Astrocyte of the hippocampus (primary cell): ENCODE measurements around the gene SDHAF4.
"Not testable (repeated sequence)": the region's sequence is repeated elsewhere in the genome, so short reads cannot be mapped to it uniquely, and the experiment has no call there.

Source experiments
- DNase-seq: peaks from one replicate; pipeline ENCODE4 v3.0.0; 2011; ENCODE audit warnings: low read depth, low spot score

SDHAF4 gene

DNA sequence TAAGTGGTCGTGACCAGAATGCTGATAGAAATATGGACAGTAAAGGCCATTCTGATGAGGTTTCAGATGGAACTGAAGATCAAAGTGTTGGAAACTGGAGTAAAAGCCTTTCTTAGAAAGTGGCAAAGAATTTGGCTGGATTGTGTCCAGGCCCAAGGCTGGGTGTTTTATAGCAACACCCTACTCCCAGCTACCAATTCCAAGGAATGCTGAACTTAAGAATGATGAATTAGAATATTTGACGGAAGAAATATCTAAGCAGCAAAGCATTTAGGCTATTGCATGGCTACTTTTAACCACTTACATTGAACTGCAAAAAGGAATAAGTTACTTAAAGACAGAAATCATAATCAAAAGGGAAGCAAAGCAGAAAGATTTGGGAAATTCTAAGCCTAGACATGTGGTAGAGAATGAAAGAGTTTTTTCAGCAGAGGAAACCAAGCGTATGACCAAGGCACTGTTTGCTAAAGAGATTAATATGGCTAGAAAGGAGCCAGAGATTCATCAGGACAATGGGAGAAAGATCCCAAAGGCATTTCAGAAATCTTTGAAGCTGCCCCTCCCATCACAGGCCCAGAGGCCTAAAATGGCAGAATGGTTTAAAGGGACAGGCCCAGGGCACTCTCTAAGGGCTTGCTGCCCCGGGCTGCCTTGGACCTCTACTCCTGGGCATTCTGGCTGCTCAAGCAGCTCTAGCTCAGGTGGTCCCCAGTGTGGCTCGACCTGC is 25.8 kb downstream of the SDHAF4 start:
- peak; percentile 56 for DNase-seq

DNA sequence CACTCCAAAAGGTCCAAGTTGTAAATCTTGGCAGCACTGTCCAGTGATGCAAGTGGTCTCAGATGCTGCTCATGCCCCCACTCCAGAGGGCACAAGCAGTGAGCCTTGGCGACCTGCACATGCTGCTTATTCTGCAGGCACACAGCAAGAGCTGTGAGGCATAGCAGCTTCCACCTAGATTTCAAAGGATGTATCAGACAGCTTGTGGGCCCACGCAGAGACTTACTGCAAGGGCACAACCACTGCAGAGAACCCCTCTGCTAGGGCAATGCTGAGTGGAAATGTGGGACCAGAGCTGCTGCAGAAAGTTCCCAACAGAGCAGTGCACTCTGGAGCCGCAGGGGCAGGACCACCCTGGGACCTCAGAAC is 26.4 kb downstream of the SDHAF4 start:
- no peak for DNase-seq

DNA sequence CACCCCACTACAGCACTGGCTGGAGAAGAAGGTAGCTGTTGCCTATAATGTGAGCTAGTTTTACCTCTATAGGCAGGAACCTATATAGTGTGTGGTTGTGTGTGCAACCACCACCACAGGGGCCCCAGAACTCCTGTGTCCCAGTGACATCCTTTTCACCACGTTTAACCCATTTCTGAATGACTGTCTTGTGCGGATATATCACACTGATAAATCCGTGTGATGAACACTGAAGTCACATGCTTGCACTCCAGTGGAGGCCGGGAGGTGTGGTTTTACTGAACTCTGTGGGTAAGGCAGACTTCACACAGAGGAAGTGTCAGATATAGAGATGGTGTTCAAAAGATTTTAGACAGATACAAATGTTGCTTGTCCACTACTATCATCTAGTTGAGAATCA is 32.5 kb downstream of the SDHAF4 start:
- DNase-seq = no peak

DNA sequence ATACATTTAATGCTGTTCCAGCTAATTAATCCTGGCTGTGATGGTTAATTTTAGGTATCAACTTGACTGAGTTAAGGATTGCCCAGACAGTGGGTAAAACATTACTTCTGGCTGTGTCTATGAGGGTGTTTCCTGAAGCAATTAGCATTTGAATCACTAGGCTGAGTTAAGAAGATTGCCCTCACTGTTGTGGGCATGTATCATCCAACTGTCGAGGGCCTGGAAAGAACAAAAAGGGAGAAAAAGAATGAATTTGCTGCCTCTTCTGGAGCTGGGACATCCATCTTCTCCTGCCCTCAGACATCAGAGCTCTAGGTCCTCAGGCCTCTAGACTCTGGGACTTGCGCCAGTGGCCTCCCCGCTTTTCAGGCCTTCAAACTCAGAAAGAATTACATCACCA is 34.3 kb downstream of the SDHAF4 start:
- DNase-seq = no peak

DNA sequence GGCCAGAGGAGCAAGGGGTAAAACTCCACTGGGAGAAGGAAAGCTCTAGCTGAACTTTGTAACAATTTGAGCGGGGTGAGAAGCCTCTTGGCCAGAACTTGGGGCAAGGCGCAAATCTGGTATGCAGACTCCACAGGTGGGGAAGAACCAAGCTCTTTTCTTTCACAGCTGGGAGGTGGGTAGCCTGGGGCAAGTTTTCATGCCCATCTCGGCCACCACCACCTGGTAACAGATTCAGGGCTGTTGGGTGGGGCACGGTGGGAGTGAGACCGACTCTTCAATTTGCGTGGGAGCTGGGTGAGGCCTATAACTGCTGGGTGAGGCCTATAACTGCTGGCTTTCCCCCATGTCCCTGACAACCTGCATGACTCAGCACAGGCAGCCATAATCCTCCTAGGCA is 37.5 kb downstream of the SDHAF4 start:
- DNase-seq = no peak

DNA sequence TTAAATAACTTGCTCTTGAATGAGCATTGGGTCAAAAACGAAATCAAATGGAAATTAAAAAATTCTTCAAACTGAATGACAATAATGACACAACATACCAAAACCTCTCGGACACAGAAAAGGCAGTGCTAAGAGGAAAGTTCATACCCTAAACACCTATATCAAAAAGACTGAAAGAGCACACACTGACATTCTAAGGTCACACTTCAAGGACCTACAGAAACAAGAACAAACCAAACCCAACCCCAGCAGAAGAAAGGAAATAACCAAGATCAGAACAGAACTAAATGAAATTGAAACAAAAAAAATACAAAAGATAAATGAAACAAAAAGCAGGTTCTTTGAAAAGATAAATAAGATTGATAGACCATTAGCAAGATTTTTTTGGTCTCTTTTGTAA is 40.6 kb downstream of the SDHAF4 start:
- DNase-seq = not testable (repeated sequence)

DNA sequence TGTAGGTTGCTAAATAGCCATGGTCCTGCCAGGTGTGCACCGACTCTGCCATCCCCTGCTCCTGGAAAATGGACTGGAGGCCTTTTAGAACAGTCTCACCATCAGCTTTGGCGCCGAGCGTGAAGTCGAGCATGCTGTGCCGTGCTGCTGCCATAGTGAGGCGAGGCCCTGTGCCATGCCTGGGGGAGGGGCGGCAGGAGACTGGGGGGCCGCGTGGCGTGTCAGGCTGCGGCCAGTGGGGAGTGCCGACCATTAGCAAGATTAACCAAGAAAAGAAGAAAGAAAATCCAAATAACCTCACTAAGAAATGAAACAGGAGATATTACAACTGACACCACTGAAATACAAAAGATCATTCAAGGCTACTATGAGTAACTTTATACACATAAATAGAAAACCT is 42.5 kb downstream of the SDHAF4 start:
- not testable (repeated sequence) for DNase-seq

DNA sequence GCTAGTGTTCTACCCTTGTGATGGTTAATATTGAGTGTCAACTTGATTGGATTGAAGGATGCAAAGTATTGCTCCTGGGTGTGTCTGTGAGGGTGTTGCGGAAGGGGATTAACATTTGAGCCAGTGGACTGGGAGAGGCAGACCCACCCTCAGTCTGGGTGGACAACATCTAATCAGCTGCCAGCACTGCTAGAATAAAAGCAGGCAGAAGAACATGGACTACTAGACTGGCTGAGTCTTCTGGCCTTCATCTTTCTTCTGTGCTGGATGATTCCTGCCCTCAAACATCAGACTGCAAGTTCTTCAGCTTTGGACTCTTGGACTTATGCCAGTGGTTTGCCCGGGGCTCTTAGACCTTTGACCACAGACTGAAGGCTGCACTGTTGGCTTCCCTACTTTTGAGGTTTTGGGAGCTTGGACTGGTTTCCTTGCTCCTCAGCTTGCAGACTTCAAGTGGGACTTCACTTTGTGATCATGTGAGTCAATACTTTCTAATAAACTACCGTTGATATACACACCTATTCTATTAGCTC is 50.1 kb downstream of the SDHAF4 start:
- no peak for DNase-seq

DNA sequence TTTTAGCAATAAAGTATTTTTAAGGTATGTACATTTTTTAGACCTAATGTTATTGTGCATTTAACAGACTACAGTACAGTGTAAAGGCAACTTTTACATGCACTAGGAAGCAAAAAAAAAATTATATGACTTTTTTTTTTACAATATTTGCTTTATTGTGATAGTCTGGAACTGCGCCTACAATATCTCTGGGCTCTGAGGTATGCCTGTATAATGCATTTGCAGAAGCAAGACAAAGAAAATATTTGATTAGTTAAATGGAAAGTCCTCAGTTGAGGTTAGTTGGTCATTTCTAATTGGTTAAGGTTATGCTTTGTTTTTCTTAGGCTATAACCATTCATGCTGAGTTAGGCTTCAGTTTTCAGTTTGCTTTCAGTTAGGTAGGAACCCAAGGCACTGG is 54.0 kb downstream of the SDHAF4 start:
- no peak for DNase-seq

DNA sequence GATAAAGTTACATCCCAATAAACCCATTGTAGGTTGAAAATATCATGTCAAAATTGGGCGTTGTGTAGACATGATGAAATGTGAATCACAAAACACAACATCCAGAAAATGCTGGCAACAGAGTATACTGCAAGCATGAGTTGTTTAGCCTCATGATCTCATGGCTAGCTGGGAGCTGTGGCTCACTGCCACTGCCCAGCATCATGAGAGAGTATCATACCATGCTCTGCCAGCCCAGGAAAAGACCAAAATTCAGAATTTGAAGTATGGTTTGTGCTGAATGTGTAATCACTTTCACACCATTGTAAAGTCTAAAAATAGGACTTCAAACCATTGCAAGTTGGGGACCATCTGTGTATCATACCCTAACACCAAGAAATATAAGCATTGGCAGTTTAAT is 55.7 kb downstream of the SDHAF4 start:
- no peak for DNase-seq

DNA sequence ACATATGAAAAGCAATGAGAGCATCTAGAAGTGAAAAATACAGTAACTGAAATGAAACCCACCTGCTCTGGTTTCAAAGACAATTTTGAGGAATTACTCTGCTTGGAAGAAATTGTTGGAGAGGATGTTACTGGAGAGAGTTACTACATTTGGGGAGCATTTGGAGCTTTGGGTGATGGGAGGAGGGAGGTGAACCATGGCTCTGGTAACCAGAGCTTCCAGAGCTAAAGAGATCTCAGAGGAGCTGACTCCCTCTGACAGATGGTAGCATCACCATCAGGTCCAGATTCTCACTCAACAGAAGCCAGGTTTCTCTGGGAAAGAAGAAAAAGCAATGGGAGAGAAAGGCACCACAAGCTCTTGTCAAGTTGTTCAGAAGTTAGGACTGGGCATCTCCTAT is 58.7 kb downstream of the SDHAF4 start:
- DNase-seq = no peak

DNA sequence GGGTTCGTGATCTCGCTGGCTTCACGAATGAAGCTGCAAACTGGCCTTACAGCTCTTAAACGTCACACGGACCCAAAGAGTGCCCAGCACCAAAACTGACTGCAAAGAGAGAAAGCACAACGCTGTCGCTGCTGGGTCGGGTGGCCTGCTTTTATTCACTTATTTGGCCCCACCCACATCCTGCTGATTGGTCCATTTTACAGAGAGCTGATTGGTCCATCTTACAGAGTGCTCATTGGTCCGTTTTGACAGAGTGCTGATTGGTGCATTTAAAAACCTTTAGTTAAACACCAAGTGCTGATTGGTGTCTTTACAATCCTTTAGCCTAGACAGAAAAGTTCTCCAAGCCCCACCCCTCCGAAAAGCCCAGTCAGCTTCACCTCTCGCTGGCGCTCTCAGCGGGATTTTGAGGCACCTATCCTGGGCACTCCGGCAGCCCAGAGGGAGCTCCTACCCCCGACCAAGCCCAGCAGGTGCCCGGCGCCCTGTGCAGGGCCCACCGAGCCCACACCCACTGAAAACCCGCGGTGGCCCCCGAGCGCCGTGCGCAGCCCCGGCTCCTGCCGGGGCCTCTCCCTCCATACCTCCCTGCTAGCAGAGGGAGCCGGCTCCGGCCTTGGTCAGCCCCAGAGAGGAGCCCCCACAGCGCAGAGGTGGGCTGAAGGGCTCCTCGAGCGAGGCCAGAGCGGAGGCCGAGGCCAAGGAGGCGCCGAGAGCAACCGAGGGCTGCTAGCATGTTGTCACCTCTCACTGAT is 60.9 kb downstream of the SDHAF4 start:
- no peak for DNase-seq

DNA sequence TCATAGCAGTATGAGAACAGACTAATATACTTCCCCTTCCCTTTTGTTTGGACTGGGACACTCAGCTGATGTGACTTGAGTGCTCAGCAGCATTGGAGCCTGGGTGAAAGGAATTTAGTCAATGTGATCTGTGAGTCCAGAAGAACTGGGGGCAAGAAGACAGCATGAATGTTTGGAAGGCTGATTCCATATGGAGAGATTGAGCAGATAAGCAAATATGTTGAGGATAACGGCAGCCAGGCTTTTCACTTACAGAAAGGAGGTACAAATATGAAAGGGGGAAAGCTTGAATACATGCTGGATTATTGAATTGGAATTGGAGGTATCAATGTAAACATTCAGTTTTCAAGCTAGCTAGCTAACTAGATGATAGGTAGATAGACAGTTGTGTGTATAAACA is 63.2 kb downstream of the SDHAF4 start:
- no peak for DNase-seq

DNA sequence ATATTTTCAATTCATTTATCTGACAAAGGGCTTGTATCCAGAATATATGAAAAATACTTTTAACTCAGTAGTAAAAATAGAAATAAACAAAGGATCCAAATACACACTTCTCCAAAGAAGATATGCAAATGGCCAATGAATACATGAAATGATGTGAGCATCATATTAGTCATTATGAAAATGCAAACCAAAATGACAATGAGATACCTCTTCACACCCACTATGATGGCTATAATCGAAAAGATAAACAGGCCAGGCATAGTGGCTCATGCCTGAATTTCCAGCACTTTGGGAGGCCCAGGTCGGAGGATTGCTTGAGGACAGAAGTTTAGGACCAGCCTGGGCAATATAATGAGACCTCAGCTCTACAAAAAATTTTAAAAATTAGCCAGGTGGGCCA is 67.1 kb downstream of the SDHAF4 start:
- no peak for DNase-seq

DNA sequence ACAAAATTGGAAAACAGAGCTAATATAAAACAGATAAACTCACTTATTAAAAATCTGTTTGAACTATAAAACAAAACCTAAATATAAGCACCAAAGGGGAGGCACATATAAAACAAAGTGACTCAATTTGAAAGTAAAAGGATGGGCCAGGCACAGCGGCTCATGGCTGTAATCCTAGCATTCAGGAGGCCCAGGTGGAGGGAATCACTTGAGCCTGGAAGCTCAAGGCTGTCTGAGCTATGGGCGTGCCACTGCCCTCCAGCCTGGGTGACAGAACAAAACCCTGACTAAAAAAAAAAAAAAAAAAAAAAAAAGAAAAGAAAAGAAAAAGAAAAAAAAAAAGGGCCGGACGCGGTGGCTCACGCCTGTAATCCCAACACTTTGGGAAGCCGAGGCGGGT is 69.9 kb downstream of the SDHAF4 start:
- DNase-seq = no peak

DNA sequence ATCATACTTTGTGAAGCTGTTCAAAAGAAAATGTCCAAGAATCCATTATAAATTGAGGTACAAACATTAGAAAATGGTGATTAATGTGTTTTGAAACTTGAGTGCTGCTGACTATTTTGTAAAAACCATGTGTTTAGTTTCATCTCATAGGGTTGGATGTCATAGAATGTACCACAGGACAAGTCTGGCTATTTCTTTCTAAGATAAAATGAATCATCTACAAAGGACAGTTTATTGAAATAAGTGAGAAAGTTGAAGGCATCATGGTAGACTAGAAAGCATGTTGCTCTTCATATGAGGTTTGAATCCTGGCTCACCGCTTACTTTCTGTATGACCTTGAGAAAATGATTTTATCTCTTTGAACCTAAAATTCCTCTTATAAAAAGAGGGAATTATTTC is 71.7 kb downstream of the SDHAF4 start:
- DNase-seq = no peak
